NCI-H748 (cell line): Measurements from ENCODE around the gene AKT3.

Experiments used
- DNase-seq: peaks from one replicate; lab custom pipeline; 2025; ENCODE audit not compliant: unreplicated experiment; lab: John Stamatoyannopoulos, UW

The AKT3 gene

DNA sequence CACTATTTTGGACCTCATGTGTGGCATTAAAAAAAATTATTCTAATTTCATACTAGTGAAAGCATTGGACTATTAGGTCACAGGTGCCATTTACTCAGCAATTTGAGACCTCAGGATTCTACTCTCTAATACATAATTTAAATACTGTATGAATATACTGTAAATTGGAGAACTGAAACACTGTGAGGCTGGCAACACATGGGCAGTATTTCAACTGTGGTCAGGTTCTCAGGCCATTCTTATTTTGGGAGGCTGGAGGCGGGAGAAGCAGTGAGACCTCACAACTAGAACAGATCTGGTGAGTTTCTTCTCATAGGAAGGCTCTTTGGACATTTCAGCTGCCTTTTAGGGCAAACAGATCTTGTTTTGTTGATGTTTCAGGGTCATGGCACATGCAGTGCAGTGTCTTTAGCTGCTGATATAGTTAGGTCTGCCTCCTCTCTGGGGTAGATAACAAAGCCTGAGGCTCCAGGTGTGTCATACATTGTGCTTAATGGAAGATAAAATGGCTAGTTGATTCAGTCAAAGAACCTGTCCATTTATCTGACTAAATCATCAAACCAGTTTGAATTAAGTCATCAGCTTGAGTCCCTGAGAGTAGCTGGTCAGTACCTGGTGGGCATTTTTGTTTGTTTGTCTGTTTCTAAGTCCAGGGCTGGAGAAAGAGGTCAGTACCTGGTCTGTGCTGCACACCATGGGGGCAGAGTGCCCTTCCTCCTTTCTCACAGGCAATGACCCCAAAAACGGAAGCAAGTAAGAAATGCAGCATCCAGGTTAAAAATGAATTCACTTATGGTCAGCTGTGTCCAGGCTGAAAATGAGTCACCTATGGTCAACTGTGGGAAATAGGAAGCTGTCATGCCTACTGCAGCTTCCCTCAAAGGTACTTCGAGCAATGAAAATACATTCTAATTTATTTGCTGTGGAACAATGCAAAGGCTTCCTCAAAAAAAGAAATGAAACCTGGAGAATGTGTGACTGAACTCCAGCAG lies 378.0 kb downstream of the AKT3 start:
- DNase-seq, result peak; percentile 73

DNA sequence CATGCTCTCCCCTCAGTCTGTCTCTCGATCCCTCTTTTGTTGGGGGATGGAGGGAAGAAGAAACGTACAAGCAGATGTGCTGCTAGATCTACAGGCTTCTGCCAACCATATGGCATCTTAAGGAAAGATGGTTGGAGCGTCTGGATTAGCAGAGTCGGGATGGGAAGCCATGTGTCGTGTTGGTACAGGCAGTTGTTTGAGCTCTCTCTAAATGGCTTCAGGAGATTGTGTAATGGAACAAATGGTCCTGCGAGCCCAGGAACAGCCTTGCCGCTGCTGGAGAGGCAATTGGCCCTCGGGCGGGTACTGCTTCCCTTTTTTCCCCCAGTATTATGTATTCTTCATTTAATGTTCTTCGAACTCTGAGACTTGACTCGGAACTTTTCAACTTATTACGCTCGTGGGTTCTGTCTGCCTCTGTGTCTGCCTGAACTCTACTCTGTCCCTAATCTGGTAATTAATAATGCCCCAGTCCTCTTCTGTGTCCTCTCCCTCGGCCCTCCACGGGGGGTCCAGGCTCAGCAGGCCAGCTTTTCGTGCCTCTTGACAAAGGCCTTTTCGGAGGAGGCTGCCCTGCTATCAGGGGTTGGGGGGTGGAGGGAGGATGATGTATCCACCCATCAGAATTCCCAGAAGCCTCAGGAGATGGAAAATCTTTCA lies 378.9 kb downstream of the AKT3 start:
- no peak for DNase-seq

DNA sequence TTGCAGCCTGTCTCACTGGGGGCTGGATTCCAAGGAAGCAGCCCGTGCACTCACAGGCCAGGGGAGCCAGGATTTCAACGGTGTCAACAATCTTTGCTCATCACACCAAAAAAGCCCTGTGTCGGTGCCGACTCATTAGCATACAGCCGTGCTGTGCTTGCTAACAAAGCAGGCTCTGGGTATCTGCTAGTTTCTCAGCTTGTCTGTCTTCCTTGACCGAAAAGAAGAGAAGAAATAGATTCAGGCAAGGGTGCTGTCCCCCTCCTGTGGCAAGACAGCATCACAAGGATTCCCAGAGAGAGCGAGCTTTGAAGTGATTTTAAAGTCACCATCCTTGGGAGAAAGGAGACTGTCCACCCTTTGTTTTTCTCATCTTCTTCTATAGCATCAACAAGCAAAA lies 379.5 kb downstream of the AKT3 start:
- DNase-seq, result peak; percentile 35

DNA sequence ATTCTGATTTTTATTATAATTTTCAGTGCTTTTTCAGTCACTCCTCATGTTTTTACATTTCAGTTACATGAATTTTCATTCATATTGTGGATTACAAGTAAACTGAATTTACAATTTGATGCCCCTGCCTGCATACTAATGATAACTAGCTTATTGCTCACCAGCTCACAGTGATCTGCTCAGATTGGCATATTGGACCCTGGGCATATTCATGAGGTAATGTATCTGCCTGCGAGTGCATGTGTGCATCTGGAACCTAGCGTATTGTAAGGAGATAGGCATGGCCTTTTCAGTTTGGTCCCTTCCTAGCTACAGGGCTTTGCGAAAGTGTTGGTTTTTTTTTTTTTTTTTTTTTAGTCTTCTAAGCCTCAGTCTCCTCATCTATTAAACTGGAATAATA lies 380.5 kb downstream of the AKT3 start:
- DNase-seq, result no peak

DNA sequence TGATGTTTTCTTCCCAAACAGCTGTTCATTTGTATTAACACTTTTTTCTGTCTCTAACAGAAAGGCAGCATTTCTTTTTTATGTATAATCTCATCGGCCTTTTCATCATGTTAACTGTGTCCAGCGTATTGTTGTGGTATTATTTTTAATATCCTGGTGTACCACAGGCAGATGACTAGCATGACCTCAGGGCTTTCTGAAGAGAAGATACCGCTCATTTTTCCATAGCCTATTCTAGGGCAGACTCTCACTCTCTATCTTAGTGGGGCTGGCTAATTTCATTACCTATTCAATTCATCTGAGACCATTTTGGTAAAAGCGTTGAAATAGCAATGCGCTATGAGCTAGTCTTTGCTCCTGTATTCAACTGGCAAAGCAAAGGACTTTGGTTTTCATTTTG lies 384.3 kb downstream of the AKT3 start:
- DNase-seq, result no peak

DNA sequence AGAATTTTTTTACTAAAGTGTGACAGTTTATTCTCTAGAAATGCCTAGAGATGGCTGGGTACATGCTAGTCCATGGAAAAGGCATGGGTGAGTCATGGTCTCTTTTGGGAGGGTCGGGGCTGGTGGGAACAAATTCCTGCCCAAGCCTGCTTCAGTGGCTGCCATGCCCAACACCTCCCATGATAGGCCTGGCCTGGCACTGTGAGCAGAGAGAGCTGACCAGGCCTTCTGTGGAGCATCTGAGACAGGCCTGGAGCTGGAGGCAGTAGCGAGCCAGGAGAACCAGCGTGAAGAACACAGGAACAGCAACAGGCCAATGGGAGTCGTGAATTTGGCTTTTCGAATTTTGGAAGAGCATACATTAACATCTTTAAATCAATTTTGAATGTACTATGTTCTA lies 385.0 kb downstream of the AKT3 start:
- no peak for DNase-seq

DNA sequence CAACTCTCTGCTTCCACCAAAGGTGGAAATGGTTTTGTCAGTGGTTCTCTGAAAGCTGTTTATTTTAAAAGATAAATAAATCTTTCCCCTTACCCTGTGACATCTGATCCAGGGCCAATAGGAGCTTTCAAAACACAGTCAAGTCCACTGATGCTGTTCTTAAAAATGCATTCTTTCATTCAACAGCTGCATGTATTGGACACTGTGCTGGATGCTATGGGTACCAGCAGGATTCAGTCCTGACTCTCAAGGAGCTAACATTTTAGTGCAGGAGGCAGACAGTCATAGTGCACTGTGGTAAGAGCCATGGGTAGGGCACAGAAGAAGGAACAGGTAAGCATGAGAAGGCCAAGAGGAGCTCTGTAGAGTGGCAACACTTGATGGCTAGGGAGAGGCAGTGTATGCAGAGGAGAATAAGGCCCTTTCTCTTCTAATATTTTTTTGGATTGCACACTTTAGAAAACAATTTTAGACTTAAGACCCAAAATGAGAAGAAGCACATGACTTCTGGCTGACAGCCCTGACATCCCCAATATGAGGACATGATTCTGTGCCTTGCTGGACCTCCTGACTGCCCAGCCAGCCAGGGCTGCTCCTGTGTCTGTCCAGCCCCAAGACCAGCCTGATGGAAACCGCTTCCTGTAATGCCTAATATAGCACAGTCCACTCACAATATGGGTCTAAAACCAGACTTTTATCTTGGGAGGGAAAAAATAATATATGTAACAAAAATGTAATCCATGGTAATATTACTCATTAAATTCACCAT lies 386.9 kb downstream of the AKT3 start:
- DNase-seq, result no peak

DNA sequence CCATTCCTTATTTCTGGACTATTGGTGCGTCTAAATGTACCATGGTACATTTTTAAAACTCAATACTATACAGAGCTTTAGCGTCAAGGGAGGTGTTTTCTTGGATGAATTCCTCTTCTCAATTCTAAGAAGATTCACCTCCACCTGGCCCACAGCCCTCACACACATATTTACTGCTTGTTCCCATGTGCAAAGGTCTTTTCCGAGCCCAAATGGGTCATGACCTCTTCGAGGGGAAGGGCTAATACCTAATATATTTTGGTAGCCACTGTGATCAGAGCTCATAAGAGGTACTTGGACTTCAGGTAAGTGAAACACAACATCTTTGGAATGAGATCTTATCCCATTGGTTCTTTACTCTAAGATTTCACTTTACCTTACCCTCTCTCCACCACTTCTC lies 388.3 kb downstream of the AKT3 start:
- no peak for DNase-seq

DNA sequence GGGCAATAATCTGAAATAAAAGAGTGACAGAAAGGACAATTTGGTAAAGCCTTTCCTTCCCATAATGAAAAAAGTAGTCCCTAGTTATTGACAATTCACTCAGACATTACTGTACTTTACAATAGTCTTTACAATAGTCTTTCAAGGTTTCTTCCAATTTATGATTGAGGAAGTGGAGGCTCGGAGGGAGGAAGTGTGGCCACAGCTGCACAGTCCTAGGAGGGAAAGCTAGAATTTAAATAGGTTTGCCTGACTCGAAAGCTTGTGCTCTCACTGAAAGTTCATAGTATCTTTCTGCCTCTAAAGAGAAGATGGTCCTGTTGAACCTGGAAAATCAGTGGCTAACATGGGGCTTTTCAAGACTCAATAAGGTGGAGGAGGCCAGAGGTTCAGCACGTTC lies 391.0 kb downstream of the AKT3 start:
- DNase-seq, result no peak

DNA sequence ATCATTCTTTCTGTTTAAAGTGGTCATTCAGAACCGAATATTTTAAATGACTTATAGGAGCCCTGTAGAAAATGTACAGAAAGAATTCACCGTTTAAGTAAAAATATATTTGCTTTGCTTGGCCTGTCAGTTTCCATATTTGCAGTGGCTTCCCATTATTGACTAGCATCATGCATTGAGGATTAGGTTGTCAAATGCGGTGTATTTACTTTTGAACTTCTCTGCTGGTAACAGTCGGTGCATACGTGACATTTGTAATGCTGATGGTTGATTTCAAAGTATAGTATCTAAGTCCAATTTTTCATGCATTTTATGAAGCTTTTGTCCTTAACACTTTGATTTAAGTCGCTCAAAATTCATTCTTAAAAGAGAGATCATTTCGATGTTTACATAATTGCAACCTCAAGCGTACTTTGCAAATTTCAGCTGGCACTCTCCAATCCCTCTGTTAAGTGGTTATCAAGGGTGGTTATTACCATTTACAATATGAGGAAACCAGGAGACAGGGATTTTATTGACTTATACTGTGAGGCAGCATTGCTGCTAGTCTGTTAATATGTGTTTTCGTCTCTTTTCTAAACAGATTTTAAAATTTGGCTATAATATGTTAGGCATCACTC lies 392.6 kb downstream of the AKT3 start:
- DNase-seq, result peak; percentile 2

DNA sequence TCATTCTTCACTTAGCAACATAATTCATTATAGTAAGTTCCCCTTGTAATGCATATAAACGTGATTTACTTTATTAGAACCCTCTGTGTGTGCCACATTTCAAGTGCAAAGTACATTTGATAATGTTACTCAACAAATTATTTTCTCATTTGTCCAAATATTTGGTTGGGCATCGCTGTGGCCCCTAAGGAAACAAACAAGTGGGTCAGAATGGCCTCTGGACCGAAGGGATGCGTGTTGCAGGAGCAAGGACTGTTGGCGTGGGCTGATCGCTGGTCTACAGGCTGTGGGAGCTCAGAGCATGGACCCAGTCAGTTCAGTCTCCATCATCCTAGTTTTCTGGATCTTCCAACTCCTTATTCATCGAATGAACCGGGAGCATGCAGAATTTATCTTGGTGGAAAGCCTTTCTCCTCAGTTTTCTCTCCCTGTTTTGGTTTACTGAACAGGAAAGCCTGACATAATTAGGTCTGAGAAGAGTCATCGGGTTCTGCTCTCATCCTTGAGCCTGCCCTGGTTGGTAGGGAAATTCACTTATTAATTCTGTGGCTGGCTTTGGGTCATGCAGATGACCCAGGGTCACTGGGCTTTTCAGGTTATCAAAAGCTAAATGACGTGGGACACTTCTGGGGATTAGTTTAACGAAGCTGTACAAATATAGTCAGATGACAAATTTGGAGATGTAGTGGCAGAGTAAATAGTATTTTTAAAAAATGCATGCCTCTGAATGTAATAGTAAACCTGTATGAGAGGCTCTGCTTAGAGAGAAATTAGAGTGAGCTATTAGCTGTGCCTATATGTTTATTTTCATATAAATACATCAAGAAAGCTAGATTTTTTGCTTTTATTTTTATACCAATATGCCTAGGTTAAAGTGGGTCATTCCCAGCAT lies 394.0 kb downstream of the AKT3 start:
- peak; percentile 33 for DNase-seq

DNA sequence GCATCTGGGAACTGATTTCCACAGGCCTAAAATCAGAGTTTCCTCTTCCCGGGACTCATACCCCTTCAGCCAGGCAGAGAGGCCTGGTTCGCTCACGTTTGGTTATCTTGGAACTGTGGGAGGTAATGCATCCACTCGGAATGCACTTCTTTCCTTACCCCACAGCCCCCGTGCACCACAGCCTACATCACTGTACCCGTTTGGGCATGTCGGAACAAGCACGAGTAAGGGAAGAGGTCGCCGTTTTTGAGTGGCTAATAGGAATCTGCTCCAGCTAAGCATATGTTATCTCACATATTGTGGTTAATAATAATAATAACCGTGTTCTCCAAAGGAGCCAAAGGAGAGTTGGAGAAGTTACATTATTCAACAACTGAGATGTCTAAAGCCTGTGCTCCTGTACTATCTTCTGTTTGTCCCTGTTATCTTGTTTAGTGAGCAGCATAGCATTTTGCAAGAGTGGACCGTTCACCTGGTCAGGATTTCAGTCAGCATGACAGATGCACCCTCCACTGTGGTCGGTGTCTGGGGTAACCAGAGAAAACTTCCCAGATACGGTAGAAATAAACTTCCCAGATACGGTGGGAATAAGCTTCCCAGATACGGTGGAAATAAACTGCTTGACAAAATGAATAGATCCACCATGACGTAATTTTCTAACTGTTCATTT lies 395.6 kb downstream of the AKT3 start:
- DNase-seq, result no peak

DNA sequence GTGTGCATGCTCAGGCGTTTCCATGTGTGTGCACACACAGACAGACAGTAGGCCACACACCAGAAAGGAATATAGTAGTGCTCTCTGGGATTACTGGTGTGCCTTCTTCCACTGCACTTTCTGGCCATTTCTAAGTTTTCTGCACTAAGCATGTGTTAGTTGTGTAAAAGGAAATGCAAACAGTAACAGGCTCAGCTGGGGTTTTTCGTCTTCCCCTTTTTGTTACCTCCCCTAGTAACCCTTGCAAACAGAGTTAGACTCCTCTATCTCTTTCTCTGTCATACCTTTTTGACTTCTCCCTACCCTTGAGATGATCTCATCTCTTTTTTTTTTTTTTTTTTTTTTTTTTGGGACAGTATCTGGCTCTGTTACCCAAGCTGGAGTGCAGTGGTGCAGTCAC lies 398.0 kb downstream of the AKT3 start:
- DNase-seq, result no peak

DNA sequence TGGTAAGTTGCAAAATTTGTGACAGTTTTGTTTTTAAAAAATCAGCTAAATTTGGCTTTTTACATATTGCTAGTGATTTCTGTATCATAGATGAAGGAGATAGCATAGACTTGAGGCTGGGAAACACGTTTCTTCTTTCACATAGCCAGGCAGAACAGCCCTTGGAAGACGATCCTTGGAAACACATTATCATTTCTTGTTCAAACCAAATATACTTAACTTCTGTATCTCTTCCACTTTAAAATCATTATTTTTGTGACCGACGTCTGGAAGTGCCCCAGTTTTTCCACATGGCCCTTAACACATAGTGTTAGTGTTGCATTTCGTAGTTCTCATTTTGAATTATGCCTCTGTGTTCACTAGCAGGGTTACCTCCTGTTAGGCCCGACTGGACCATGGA lies 400.7 kb downstream of the AKT3 start:
- no peak for DNase-seq

DNA sequence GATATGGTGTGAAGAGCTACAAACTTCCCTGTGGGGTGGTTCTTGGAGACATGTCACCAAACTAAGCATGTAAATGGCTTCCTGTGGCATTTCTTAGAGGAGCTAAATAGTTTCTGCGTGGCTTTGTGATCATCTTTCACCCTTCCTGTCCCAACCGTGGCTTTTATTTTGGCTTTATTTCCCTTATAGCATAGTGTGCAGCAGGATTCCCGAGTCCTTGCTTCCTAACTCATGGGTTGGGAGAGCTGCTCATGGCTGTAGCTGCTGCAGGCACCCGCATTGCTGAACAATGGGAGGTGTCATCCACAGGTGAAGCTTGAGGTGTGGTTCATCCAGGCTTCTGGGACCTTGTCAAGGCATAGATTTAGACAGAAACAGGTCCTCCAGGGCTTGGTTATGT lies 402.2 kb downstream of the AKT3 start:
- no peak for DNase-seq

DNA sequence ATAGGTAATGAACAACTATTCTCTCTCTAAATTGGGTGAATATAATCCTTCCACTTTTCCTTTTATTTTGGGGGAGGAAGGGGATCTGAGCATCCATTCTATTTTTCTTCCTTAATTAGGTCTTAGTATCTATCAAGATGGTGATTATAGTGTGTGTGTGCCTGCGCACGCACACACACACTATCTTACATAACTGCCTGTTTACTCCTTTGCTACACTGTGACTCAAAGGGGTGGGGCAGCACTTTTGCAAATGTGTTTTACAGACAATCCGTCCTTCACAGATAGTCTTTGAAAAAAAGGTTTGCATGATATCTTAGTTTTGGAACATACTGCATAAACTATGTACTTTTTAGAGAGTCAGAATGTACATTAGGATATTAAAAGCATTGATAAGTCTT lies 402.7 kb downstream of the AKT3 start:
- no peak for DNase-seq

DNA sequence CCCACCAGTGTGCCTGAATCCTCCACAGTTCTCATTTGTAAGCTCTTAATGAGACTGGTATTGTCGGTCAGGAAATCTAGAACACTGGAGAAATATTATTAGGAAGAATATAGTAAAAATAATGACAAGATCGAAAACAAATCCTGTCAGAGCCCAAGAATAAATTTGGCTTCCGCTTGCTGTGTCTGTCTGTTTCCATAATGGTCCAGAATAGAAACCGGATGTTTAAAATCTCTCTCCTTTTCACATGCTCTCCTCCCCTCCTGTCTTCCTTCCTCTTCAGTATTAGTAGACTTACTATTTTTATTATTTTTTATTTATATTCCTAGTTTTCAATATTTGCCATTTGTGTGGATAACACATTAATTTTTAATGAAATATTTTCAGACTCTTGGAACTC lies 406.5 kb downstream of the AKT3 start:
- DNase-seq, result no peak

DNA sequence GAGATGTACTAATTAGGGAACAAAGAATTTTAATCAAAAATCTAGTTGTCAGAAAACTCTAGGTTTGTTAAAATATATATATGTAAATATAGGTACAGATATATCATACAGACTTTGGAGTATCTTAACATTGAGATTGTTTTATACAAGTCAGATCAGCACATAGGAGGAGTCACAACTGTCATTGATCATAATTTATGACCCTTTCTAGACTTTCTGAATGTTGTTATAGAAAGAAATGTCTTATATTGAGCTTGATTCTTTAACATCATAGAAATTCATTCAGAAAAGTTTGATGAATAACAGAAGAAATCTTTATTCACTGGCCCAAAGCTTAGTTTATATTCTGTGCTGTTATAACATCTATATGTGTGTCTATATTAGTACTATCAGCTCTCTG lies 408.4 kb downstream of the AKT3 start:
- DNase-seq, result no peak

DNA sequence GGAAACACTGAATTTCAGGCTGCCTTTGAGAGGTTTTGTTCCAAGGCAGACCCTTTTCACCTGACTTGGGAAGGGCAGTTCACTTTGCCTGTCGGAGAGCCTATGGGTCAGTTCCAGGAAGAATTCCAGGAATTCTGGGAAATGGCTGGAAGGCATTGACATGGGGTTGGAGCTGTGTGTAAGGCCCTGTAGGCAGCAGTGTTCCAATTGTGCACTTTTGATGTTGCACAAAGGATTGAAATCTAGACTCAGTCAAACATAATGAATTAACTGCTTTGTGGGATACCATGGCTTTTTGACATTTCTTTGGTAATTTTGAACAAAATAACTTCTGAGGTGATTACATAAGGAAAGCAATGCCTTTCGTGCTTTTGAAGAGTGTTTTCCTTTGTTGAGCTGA lies 409.6 kb downstream of the AKT3 start:
- no peak for DNase-seq

DNA sequence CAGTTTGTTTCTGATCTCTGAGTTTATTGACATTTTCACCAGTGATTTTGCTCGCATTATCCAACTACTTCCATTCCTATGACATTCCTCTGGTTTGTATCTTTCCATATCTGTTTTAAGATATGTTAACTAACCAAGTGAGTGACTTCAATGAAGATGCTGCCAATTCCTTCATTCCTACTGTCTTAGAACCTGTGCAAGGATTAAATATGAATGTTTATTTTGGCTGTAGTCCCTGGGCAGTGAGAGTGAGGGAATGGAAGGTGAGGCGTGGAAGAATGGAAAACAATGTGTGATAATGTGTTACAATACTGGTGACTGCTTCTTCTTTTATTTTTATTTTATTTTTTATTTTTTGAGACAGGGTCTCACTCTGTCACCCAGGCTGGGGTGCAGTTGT lies 411.2 kb downstream of the AKT3 start:
- DNase-seq, result no peak
